ENCODE measurements around the gene COL13A1. TPM values are rescaled to one million over a fixed set of nuclear protein-coding genes. Genes with fewer than 3 reads are reported as not detected.

The COL13A1 gene
- total and polyA plus RNA-seq, 5 donors: 4.4 to 13.7 (median 8.5) TPM

GRCh38 chr10:69888882-69889584 is 87.3 kb downstream of the COL13A1 start:
- Histone ChIP-seq H3K4me3 (ENCODE audit: low read length) (no peak overlapping the region), H3K27ac (ENCODE audit: low read length) (no peak overlapping the region), H3K9me3 (ENCODE audit: control insufficient read depth, low read length) (no peaks in the 10 kb centered on the region), H3K4me1 (ENCODE audit: control insufficient read depth, insufficient read depth, low read length) (no peaks in the 10 kb centered on the region), H3K27me3 (ENCODE audit: control insufficient read depth, insufficient read depth) (no peaks in the 10 kb centered on the region)
- ATAC-seq: no peak
- intact Hi-C loops (cut with DNase I): no loop called here
- DNase-seq: peak in 1 of 3 donors; percentile 38
- WGBS: 86% methylated on average over 12 of the region's 12 CpGs

GRCh38 chr10:69890065-69890847 is 88.5 kb downstream of the COL13A1 start:
- no peak overlapping the region for H3K4me3 ChIP-seq (ENCODE audit: low read length)
- H3K4me1 ChIP-seq (ENCODE audit: control insufficient read depth, insufficient read depth, low read length): no peaks in the 10 kb centered on the region
- DNase-seq (peak in 1 of 3 donors; percentile 29), ATAC-seq (no peak)
- H3K27ac ChIP-seq (ENCODE audit: low read length): no peak overlapping the region
- no peaks in the 10 kb centered on the region for H3K9me3 ChIP-seq (ENCODE audit: control insufficient read depth, low read length)
- intact Hi-C loops (cut with DNase I): no loop called here
- H3K27me3 ChIP-seq (ENCODE audit: control insufficient read depth, insufficient read depth): no peaks in the 10 kb centered on the region
- 66% methylated on average over 7 of the region's 7 CpGs for WGBS

GRCh38 chr10:69891057-69891617 is 89.4 kb downstream of the COL13A1 start:
- WGBS: 94% methylated on average over 9 of the region's 9 CpGs
- Histone ChIP-seq H3K27me3 (ENCODE audit: control insufficient read depth, insufficient read depth) (no peaks in the 10 kb centered on the region), H3K9me3 (ENCODE audit: control insufficient read depth, low read length) (no peaks in the 10 kb centered on the region), H3K27ac (ENCODE audit: low read length) (no peak overlapping the region), H3K4me3 (ENCODE audit: low read length) (no peak overlapping the region), H3K4me1 (ENCODE audit: control insufficient read depth, insufficient read depth, low read length) (no peaks in the 10 kb centered on the region)
- DNase-seq: peak in 1 of 3 donors; percentile 17
- no peak for ATAC-seq
- intact Hi-C loops (cut with DNase I): no loop called here

- Histone ChIP-seq H3K4me3 (ENCODE audit: low read length) (no peak overlapping the region), H3K27me3 (ENCODE audit: control insufficient read depth, insufficient read depth) (no peaks in the 10 kb centered on the region), H3K4me1 (ENCODE audit: control insufficient read depth, insufficient read depth, low read length) (no peaks in the 10 kb centered on the region), H3K9me3 (ENCODE audit: control insufficient read depth, low read length) (no peaks in the 10 kb centered on the region), H3K27ac (ENCODE audit: low read length) (no peak overlapping the region)
- intact Hi-C loops (cut with DNase I): no loop called here
- ATAC-seq: no peak
- no peak for DNase-seq
- WGBS: 78% methylated on average over 7 of the region's 7 CpGs
These were observed 90.7 kb downstream of the COL13A1 start for GRCh38 chr10:69892406-69892805.

- intact Hi-C loops (cut with DNase I): no loop called here
- DNase-seq (no peak), ATAC-seq (no peak)
- Histone ChIP-seq H3K9me3 (ENCODE audit: control insufficient read depth, low read length) (no peaks in the 10 kb centered on the region), H3K27ac (ENCODE audit: low read length) (no peak overlapping the region), H3K27me3 (ENCODE audit: control insufficient read depth, insufficient read depth) (no peaks in the 10 kb centered on the region), H3K4me1 (ENCODE audit: control insufficient read depth, insufficient read depth, low read length) (no peaks in the 10 kb centered on the region), H3K4me3 (ENCODE audit: low read length) (no peak overlapping the region)
- WGBS: 84% methylated on average over 10 of the region's 10 CpGs
These were observed 91.1 kb downstream of the COL13A1 start for GRCh38 chr10:69892816-69893215.

- H3K4me3 ChIP-seq (ENCODE audit: low read length): no peak overlapping the region
- H3K4me1 ChIP-seq (ENCODE audit: control insufficient read depth, insufficient read depth, low read length): no peaks in the 10 kb centered on the region
- no peaks in the 10 kb centered on the region for H3K27me3 ChIP-seq (ENCODE audit: control insufficient read depth, insufficient read depth)
- intact Hi-C loops (cut with DNase I): no loop called here
- WGBS: 77% methylated on average over 6 of the region's 6 CpGs
- no peaks in the 10 kb centered on the region for H3K9me3 ChIP-seq (ENCODE audit: control insufficient read depth, low read length)
- ATAC-seq (no peak), DNase-seq (peak in 1 of 3 donors; percentile 46)
- no peak overlapping the region for H3K27ac ChIP-seq (ENCODE audit: low read length)
These were observed 91.7 kb downstream of the COL13A1 start for GRCh38 chr10:69893271-69893900.

GRCh38 chr10:69894156-69894555 is 92.5 kb downstream of the COL13A1 start:
- intact Hi-C loops (cut with DNase I): no loop called here
- no peak overlapping the region for H3K27ac ChIP-seq (ENCODE audit: low read length)
- no peaks in the 10 kb centered on the region for H3K9me3 ChIP-seq (ENCODE audit: control insufficient read depth, low read length)
- H3K27me3 ChIP-seq (ENCODE audit: control insufficient read depth, insufficient read depth): no peaks in the 10 kb centered on the region
- ATAC-seq (no peak), DNase-seq (no peak)
- H3K4me1 ChIP-seq (ENCODE audit: control insufficient read depth, insufficient read depth, low read length): no peaks in the 10 kb centered on the region
- 91% methylated on average over 1 of the region's 1 CpG for WGBS
- H3K4me3 ChIP-seq (ENCODE audit: low read length): no peak overlapping the region

GRCh38 chr10:69895759-69896158 is 94.1 kb downstream of the COL13A1 start:
- intact Hi-C loops (cut with DNase I): no loop called here

GRCh38 chr10:69896606-69897231 is 95.0 kb downstream of the COL13A1 start:
- peak; percentile 33 to 57 for ATAC-seq
- no peak overlapping the region for H3K4me3 ChIP-seq (ENCODE audit: low read length)
- peak in 1 of 3 donors; percentile 65 for DNase-seq
- no peaks in the 10 kb centered on the region for H3K9me3 ChIP-seq (ENCODE audit: control insufficient read depth, low read length)
- H3K27ac ChIP-seq (ENCODE audit: low read length): peak overlapping the region; percentile 10
- 51% methylated on average over 12 of the region's 12 CpGs for WGBS
- H3K27me3 ChIP-seq (ENCODE audit: control insufficient read depth, insufficient read depth): no peaks in the 10 kb centered on the region
- H3K4me1 ChIP-seq (ENCODE audit: control insufficient read depth, insufficient read depth, low read length): peaks cover 5% of the 10 kb centered on the region
- intact Hi-C loops (cut with DNase I): no loop called here

More at GRCh38 chr10:69895759-69896158, 94.1 kb downstream of the COL13A1 start:
- Histone ChIP-seq H3K4me1 (ENCODE audit: control insufficient read depth, insufficient read depth, low read length) (no peaks in the 10 kb centered on the region), H3K27ac (ENCODE audit: low read length) (no peak overlapping the region), H3K4me3 (ENCODE audit: low read length) (no peak overlapping the region), H3K9me3 (ENCODE audit: control insufficient read depth, low read length) (no peaks in the 10 kb centered on the region), H3K27me3 (ENCODE audit: control insufficient read depth, insufficient read depth) (no peaks in the 10 kb centered on the region)
- no peak for ATAC-seq
- DNase-seq: peak in 1 of 3 donors; percentile 62
- 69% methylated on average over 13 of the region's 13 CpGs for WGBS

- intact Hi-C loops (cut with DNase I): no loop called here
- H3K4me1 ChIP-seq (ENCODE audit: control insufficient read depth, insufficient read depth, low read length): peaks cover 9% of the 10 kb centered on the region
- ATAC-seq: no peak
- DNase-seq: peak in 1 of 3 donors; percentile 37
- 81% methylated on average over 9 of the region's 9 CpGs for WGBS
- no peaks in the 10 kb centered on the region for H3K27me3 ChIP-seq (ENCODE audit: control insufficient read depth, insufficient read depth)
- H3K9me3 ChIP-seq (ENCODE audit: control insufficient read depth, low read length): no peaks in the 10 kb centered on the region
- H3K27ac ChIP-seq (ENCODE audit: low read length): no peak overlapping the region
- no peak overlapping the region for H3K4me3 ChIP-seq (ENCODE audit: low read length)
These were observed 95.7 kb downstream of the COL13A1 start for GRCh38 chr10:69897432-69897831.
